ENCODE results near the gene BARD1.
"Not testable (repeated sequence)": the region's sequence is repeated elsewhere in the genome, so short reads cannot be mapped to it uniquely, and the experiment has no call there.

Gene BARD1

GRCh38 chr2:214753455-214753854 is 56.0 kb downstream of the BARD1 start:
- DNase-seq, result no peak

- no peak for DNase-seq
Observed at GRCh38 chr2:214750529-214750928, 59.0 kb downstream of the BARD1 start.

GRCh38 chr2:214747992-214748391 is 61.5 kb downstream of the BARD1 start:
- no peak for DNase-seq

- no peak for DNase-seq
Observed at GRCh38 chr2:214742119-214742518, 67.4 kb downstream of the BARD1 start.

DNA sequence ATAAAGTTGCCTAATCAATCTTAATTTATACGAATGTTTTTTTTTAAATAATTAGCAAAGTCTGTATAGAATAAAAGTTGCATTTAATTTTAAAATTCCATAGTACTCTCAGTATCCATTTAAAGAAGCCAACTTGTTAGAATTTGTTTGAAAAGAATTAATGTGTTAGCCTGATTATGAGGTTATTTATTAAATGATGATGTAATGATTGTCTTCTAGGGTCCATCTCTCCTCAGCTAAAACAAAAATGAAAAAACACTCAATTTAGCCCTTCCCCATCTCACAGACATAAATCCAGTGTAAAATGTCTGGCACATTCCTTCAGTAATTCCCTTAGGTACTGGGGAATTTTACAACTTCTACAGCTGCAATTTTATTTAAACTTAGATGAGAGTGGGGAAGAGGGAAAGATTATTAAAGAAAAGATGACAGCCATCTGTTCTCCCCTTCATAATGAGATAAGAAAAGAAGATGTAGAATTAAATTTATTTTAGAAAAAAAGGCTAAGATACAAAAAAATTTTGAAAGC is 68.6 kb downstream of the BARD1 start:
- DNase-seq, result no peak

GRCh38 chr2:214737188-214737587 is 72.3 kb downstream of the BARD1 start:
- DNase-seq, result no peak

DNA sequence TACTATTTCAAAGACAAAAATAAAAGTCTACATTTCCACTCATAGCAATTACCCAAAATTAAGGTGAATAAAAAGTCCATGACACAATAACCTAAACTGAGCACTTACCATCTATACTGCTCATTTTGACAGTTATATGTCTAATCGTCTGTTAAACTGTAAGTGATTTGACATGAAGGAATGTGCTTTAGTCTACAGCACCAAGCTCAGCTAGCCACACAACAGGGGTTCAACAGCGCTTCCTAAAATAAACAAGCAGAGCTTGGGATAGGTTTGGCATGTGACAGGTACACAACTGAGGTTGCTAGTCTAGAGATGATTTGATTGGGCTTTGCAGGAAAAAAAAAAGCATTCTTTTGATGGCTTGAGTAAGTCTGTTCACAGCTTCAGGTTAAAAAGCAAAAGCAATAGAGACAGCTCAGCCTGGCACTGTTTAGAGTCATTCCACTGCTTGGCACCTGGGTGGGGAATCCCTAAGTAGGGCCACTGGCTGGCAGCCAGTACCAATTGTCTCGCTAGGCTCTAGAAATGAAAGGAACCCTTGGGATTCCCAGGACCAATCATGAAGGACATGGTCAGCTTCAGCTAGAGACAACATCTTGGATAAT is 78.6 kb downstream of the BARD1 start:
- DNase-seq, result no peak

DNA sequence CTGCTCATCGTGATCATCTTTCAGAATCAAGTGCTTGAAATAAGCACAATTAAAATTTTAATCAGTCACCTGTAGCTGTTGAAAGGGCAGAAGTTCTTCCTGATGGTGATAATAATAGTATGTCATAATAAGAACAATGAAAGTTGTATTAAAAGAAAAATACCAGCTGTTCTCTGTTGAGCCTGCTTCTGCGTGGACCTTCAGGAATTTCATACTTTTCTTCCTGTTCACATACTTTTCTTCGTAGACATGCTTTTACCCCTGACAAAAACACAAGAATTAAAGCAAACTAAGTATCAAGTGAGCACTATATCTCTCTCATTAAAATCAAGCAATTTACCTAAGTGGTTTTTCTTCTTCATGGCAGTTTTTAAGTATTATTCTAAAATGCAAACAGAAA is 79.2 kb downstream of the BARD1 start:
- DNase-seq, result no peak

DNA sequence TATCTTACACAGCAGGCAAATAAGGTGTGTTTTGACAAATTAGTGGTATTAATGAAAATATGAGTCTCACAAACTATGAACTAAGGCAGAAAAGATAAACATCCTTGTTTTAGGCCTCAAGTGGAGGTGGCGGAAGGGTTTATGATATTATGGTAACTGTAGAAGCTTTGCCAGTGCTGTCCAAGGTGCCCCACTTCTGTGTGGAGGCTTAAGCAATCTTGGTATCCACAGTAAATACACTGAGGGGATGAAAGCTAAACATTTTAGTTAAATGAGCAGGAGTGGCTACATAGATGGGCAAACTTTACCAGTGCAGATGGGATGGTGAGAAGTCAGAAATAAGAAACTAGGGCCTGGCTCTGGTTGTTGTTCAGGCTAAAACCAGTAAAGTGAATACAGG is 84.7 kb downstream of the BARD1 start:
- no peak for DNase-seq

GRCh38 chr2:214717837-214718236 is 91.6 kb downstream of the BARD1 start:
- DNase-seq, result not testable (repeated sequence)

GRCh38 chr2:214716811-214717560 is 92.5 kb downstream of the BARD1 start:
- DNase-seq, result no peak

DNA sequence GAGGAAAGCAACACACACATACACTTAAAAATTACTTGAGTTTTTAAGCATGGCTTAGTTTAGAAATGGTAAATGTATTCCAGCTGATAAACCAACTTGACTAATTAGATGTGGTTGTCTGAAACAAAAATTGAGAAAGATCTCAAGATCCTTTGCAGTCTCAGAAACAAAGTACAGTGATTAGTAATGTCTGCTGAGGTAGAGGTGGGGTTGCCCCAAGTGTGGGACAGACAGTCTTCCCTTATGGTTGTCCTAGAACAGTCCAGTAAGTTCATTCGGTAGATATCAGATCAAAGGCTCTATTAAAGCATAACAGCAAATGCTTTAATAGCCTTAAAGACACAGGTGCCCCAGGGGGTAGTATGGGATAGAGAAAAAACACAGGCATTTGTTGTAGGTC is 94.5 kb downstream of the BARD1 start:
- DNase-seq, result no peak

DNA sequence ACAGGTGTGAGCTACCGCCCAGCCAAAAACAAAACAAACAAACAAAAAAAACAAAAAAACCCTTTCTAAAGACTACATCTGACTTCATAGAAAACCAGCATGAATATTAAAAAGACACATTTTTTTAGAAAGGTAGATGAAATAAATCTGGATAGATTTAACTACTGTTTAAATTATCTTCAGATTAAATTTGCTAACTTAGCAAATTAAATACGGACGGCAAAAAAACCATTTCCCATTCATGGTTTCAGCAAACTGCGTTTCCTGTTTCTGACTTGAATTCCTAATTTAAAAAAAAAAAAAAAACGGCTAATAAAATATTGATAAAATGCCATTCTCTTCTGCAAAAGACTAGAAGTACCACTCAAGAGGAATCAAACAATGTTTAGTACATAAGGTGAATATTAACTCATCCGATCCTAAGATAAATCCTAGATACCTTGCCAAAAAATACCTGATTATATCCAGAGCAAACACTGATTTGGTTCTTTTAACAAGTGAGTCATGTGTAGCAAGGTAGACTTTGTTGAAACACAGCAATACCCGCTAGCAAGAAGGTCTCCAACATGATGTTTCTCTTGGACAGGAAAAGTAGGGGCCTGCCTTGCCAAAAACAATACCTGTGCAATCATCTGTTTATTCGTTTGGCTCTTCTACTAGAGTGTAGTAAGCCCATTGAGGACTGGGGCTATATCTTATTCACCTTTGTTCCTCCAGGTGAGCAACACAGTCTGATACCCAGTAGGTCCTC is 96.2 kb downstream of the BARD1 start:
- no peak for DNase-seq

DNA sequence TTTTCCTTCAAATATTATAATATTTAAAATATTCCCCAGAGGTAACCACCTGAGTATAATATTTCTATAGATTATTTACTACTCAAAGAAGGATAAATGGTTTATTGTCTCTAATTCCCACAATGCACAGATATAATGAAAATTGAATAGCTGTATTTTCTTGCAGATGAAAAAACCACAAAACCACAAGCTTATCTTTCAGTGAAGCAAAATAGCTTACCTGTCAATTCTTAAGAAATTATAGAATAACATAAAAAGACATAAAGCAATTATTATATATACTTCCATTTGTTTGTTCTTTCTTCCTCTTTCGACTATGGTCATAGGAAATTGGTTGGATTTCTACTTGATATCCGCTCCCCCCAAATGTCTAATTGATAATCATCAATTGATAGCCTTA is 98.8 kb downstream of the BARD1 start:
- no peak for DNase-seq

DNA sequence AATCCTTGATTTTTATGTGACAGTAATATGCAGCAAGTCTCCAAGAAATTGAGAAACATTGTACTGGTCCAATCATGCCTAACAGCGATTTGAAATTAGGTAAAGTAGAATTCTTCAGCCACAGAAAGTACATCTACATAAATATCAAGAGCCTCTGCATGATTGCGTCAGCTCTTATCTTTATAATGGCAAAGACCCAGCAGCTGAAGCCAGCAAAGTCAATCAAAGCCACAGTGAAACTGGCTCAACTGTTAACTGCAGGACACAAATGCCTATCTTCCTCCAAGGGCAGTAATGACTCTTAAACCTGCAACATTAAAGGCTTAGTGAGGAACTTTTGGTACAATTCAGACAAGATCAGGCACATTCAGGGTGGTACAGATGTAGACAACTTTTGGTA is 102.5 kb downstream of the BARD1 start:
- no peak for DNase-seq

- DNase-seq, result no peak
Observed at GRCh38 chr2:214699236-214699635, 110.2 kb downstream of the BARD1 start.

DNA sequence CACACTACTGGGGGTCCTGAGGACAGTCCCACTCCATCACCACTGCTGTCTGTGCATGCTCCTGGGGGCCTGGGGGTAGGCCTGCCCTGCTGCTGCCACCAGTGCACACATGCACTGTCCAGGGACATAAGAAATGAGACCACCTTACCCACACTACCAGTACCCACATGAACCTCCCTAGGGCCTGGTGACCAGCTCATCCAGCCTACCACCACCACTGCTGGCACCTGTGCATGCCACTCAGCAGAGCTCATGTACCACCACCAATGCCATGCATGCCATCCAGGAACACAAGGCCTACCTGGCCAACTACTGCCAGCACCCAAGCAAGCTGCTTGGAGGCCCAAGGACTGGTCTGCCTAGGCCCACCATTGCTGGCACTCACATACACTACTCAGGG is 112.8 kb downstream of the BARD1 start:
- DNase-seq, result no peak

GRCh38 chr2:214695789-214696188 is 113.7 kb downstream of the BARD1 start:
- DNase-seq, result no peak

DNA sequence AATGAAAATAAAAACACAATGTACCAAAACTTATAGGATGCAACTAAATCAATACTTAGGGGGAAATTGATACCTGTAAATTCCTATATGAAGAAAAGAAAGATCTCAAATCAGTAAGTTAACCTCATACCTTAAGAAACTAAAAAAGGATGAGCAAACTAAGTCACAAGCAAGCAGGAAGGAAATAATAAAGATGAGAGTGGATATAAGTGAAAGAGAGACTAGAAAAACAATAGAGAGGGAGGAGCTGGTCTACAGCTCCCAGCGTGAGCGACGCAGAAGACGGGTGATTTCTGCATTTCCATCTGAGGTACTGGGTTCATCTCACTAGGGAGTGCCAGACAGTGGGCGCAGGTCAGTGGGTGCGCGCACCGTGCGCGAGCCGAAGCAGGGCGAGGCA is 125.9 kb downstream of the BARD1 start:
- DNase-seq, result not testable (repeated sequence)

- DNase-seq, result no peak
Observed at GRCh38 chr2:214679736-214680135, 129.7 kb downstream of the BARD1 start.

GRCh38 chr2:214676421-214677089 is 132.9 kb downstream of the BARD1 start:
- DNase-seq, result no peak
